GM12891 (cell line): ENCODE measurements around the gene HPS3.

Source experiments
- POLR2A ChIP-seq: IDR thresholded peaks from 2 replicates; pipeline ENCODE4 v1.6.1; 2011; ENCODE audit warnings: low read depth, low read length, control low read depth
- POLR2AphosphoS5 ChIP-seq: IDR thresholded peaks from 2 replicates; pipeline ENCODE4 v1.6.1; 2011; ENCODE audit warnings: low read depth, low read length, control low read depth
- SPI1 ChIP-seq: IDR thresholded peaks from 2 replicates; pipeline ENCODE4 v1.6.1; 2011; ENCODE audit warnings: low read depth, low read length, control low read depth
- TAF1 ChIP-seq: IDR thresholded peaks from 2 replicates; pipeline ENCODE4 v1.6.1; 2011; ENCODE audit warnings: low read depth, low read length, control low read depth

DNA sequence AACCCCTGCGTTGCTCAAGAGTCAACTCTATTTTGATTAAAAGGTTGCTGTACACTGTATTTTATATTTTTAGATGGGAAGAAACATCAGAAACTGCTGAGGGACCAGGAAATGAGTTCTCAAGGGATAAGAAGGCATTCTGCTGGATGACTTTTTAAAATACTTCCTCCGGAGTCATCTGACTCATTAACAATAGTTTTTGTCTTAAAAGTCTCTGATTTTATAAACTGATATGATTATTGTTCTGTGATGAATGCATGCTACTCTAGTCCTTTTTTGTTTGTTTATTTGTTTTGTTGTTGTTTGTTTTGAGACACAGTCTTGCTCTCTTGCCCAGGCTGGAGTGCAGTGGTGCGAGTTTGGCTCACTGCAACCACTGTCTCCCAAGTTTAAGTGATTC is 25.0 kb upstream of the HPS3 start:
- TF ChIP-seq POLR2A (no peak), TAF1 (no peak), POLR2AphosphoS5 (no peak), SPI1 (no peak)
